Body of pancreas (tissue), 4 donors: ENCODE data around the gene RPH3AL.

Source experiments
- POLR2A ChIP-seq, 3 donors: fragments of 450-650 bp; IDR thresholded peaks; one replicate each; pipeline ENCODE4 v1.6.1; 2016; ENCODE audit warnings: antibody characterized with exemption in 3 of 3, mild to moderate bottlenecking in 2 of 3
- TF ChIP-seq, protein P1 (sequence below), 7 experiments: fragments of 450-650 bp in 4 of 7; fragments of 200-600 bp in 3 of 7; sonication (generic) in 3 of 7; IDR thresholded peaks; one replicate each; pipeline ENCODE4 v1.5.1; 2016 to 2019; ENCODE audit warnings: antibody characterized with exemption in 7 of 7

DNA sequence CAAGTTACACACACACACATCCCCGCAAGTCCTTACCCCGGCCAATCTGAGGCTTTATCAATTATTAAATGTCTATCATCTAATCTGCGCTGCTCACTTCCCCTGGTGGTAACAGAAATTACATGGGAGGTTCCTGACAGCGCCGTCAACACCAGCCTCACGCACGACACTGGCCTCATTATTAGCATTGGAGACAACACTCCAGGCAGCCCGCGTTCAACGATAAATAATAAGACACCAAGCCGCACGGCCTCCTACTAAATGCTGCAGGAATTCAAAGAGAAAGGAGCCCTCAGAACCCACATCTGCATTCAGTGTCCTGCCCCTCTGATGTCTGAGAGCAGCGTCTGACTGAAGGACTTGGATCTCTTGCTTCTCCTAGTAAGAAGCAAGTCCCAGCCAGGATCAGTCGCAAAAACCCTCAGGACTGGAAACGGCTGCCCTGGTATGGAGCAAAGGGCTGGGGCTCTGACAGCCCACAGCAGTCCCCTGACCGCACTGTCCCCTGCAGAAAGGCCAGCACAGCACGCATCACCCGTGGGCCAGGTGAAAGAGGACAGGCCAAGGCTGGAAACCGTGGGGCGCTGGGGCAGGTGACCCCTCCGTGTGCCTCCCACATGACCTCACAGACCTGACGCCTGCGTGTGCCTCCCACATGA, 7.6 kb upstream of the RPH3AL start:
- TF ChIP-seq, protein P1, sequence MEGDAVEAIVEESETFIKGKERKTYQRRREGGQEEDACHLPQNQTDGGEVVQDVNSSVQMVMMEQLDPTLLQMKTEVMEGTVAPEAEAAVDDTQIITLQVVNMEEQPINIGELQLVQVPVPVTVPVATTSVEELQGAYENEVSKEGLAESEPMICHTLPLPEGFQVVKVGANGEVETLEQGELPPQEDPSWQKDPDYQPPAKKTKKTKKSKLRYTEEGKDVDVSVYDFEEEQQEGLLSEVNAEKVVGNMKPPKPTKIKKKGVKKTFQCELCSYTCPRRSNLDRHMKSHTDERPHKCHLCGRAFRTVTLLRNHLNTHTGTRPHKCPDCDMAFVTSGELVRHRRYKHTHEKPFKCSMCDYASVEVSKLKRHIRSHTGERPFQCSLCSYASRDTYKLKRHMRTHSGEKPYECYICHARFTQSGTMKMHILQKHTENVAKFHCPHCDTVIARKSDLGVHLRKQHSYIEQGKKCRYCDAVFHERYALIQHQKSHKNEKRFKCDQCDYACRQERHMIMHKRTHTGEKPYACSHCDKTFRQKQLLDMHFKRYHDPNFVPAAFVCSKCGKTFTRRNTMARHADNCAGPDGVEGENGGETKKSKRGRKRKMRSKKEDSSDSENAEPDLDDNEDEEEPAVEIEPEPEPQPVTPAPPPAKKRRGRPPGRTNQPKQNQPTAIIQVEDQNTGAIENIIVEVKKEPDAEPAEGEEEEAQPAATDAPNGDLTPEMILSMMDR (IDR thresholded peaks at IDR 0.05), result no peak
- TF ChIP-seq POLR2A (IDR thresholded peaks at IDR 0.05), result no peak
